Muscle layer of duodenum (tissue), 2 donors: ENCODE data around the gene GPR132.

Source experiments
- H3K27ac ChIP-seq: one replicate; pipeline ENCODE4 v1.7.0; 2013; ENCODE audit warnings: mild to moderate bottlenecking, low read length
- H3K27me3 ChIP-seq: one replicate; pipeline ENCODE4 v1.7.0; 2013; ENCODE audit warnings: low read depth, mild to moderate bottlenecking, control low read depth, low read length
- H3K36me3 ChIP-seq, 2 donors: one replicate each; pipeline ENCODE4 v1.7.0; 2013; ENCODE audit warnings: low read length in 2 of 2, control low read depth in 1 of 2, mild to moderate bottlenecking in 1 of 2; ENCODE audit not compliant: insufficient read depth in 2 of 2, control insufficient read depth in 1 of 2
- H3K4me1 ChIP-seq, 2 donors: one replicate each; pipeline ENCODE4 v1.7.0; 2013; ENCODE audit warnings: low read length in 2 of 2, mild to moderate bottlenecking in 2 of 2, control low read depth in 1 of 2, moderate library complexity in 1 of 2; ENCODE audit not compliant: insufficient read depth in 2 of 2, control insufficient read depth in 1 of 2
- H3K4me3 ChIP-seq, 2 donors: one replicate each; pipeline ENCODE4 v1.7.0; 2013; ENCODE audit warnings: low read length in 2 of 2, low read depth in 1 of 2, mild to moderate bottlenecking in 1 of 2
- H3K9me3 ChIP-seq, 2 donors: one replicate each; pipeline ENCODE4 v1.7.0; 2013; ENCODE audit warnings: low read length in 2 of 2, control low read depth in 1 of 2, mild to moderate bottlenecking in 1 of 2; ENCODE audit not compliant: control insufficient read depth in 1 of 2
- donor health status: healthy.

Gene GPR132

GRCh38 chr14:105089746-105090492 is 24.7 kb upstream of the GPR132 start:
- H3K27me3 ChIP-seq = peaks cover 6% of the 10 kb centered on the region
- no peak overlapping the region for H3K4me3 ChIP-seq
- no peaks in the 10 kb centered on the region for H3K36me3 ChIP-seq
- H3K27ac ChIP-seq = no peak overlapping the region
- no peaks in the 10 kb centered on the region for H3K9me3 ChIP-seq
- peaks cover 6 to 56% of the 10 kb centered on the region in 2 donors for H3K4me1 ChIP-seq

- no peak overlapping the region for H3K27ac ChIP-seq
- H3K4me3 ChIP-seq = no peak overlapping the region
- peaks cover 6% of the 10 kb centered on the region for H3K27me3 ChIP-seq
- H3K36me3 ChIP-seq = no peaks in the 10 kb centered on the region
- peaks cover 6 to 51% of the 10 kb centered on the region in 2 donors for H3K4me1 ChIP-seq
- H3K9me3 ChIP-seq = no peaks in the 10 kb centered on the region
Measured at GRCh38 chr14:105088812-105089745, 23.8 kb upstream of the GPR132 start.

GRCh38 chr14:105087963-105088811 is 23.0 kb upstream of the GPR132 start:
- Histone ChIP-seq H3K27ac (no peak overlapping the region), H3K4me3 (peak overlapping the region in 1 of 2 donors; percentile 73), H3K4me1 (peaks cover 6 to 49% of the 10 kb centered on the region in 2 donors)

GRCh38 chr14:105087308-105087962 is 22.2 kb upstream of the GPR132 start:
- H3K9me3 ChIP-seq = no peaks in the 10 kb centered on the region
- peaks cover 6% of the 10 kb centered on the region for H3K27me3 ChIP-seq
- no peaks in the 10 kb centered on the region for H3K36me3 ChIP-seq
- peak overlapping the region; percentile 39 to 73 for H3K4me3 ChIP-seq
- peaks cover 6 to 44% of the 10 kb centered on the region in 2 donors for H3K4me1 ChIP-seq
- H3K27ac ChIP-seq = no peak overlapping the region

More at GRCh38 chr14:105087963-105088811, 23.0 kb upstream of the GPR132 start:
- no peaks in the 10 kb centered on the region for H3K9me3 ChIP-seq
- H3K27me3 ChIP-seq = peaks cover 6% of the 10 kb centered on the region
- H3K36me3 ChIP-seq = no peaks in the 10 kb centered on the region

- H3K27ac ChIP-seq = no peak overlapping the region
- H3K4me3 ChIP-seq = peak overlapping the region; percentile 39 to 73
- no peaks in the 10 kb centered on the region for H3K36me3 ChIP-seq
- no peaks in the 10 kb centered on the region for H3K9me3 ChIP-seq
- peaks cover 1 to 38% of the 10 kb centered on the region in 2 donors for H3K4me1 ChIP-seq
- peaks cover 6% of the 10 kb centered on the region for H3K27me3 ChIP-seq
Measured at GRCh38 chr14:105086833-105087307, 21.6 kb upstream of the GPR132 start.

GRCh38 chr14:105085766-105086165 is 20.5 kb upstream of the GPR132 start:
- Histone ChIP-seq H3K9me3 (no peaks in the 10 kb centered on the region), H3K27me3 (peaks cover 6% of the 10 kb centered on the region), H3K4me1 (peaks cover 0 to 27% of the 10 kb centered on the region in 2 donors), H3K4me3 (no peak overlapping the region), H3K36me3 (no peaks in the 10 kb centered on the region), H3K27ac (no peak overlapping the region)

- Histone ChIP-seq H3K4me1 (peaks cover 0 to 23% of the 10 kb centered on the region in 2 donors), H3K4me3 (no peak overlapping the region), H3K36me3 (no peaks in the 10 kb centered on the region), H3K27me3 (peaks cover 6% of the 10 kb centered on the region), H3K27ac (no peak overlapping the region), H3K9me3 (no peaks in the 10 kb centered on the region)
Measured at GRCh38 chr14:105084741-105085571, 19.7 kb upstream of the GPR132 start.

GRCh38 chr14:105083926-105084685 is 18.9 kb upstream of the GPR132 start:
- peaks cover 6% of the 10 kb centered on the region for H3K27me3 ChIP-seq
- H3K4me3 ChIP-seq = no peak overlapping the region
- no peak overlapping the region for H3K27ac ChIP-seq
- no peaks in the 10 kb centered on the region for H3K9me3 ChIP-seq
- H3K4me1 ChIP-seq = peaks cover 0 to 23% of the 10 kb centered on the region in 2 donors
- H3K36me3 ChIP-seq = no peaks in the 10 kb centered on the region

GRCh38 chr14:105082703-105083102 is 17.5 kb upstream of the GPR132 start:
- Histone ChIP-seq H3K36me3 (no peaks in the 10 kb centered on the region), H3K27ac (no peak overlapping the region), H3K4me1 (peaks cover 0 to 9% of the 10 kb centered on the region in 2 donors), H3K4me3 (no peak overlapping the region), H3K9me3 (no peaks in the 10 kb centered on the region), H3K27me3 (peaks cover 1% of the 10 kb centered on the region)
